ENCODE data around the gene HPRT1.

The HPRT1 gene

GRCh38 chrX:134460005-134460861, at the start of gene HPRT1:
HPRT1 (plus strand) TSS chrX:134460165; CDS start chrX:134460312, 147 bp downstream.
- H3K36me3 ChIP-seq (ENCODE audit: control insufficient read depth in 5 of 5, insufficient read depth in 5 of 5, low read length in 5 of 5): no peaks in the 10 kb centered on the region
- H3K9me3 ChIP-seq (ENCODE audit: control insufficient read depth in 5 of 5, low read length in 5 of 5): no peaks in the 10 kb centered on the region
- H3K9ac ChIP-seq (ENCODE audit: low read length in 5 of 5): peak within 1 kb of the TSS in 4 of 5 donors; percentile 46 to 58 (median 55)
- H3K27me3 ChIP-seq (ENCODE audit: control insufficient read depth in 5 of 5, insufficient read depth in 4 of 5, low read length in 5 of 5): no peaks in the 10 kb centered on the region
- no peak within 1 kb of the TSS for H3K27ac ChIP-seq (ENCODE audit: low read depth, low read length)
- H3K4me1 ChIP-seq (ENCODE audit: control insufficient read depth in 5 of 5, insufficient read depth in 5 of 5, low read length in 5 of 5): peaks cover 0 to 11% (median 3%) of the 10 kb centered on the region in 5 donors
- peak within 1 kb of the TSS; percentile 60 to 67 (median 64) for H3K4me3 ChIP-seq (ENCODE audit: low read depth in 1 of 5, low read length in 5 of 5)

GRCh38 chrX:134416087-134416486, 43.9 kb upstream of the HPRT1 start:
- Histone ChIP-seq H3K27me3 (ENCODE audit: control insufficient read depth in 5 of 5, insufficient read depth in 4 of 5, low read length in 5 of 5) (peaks cover 0 to 4% (median 0%) of the 10 kb centered on the region in 5 donors), H3K4me1 (ENCODE audit: control insufficient read depth in 5 of 5, insufficient read depth in 5 of 5, low read length in 5 of 5) (no peaks in the 10 kb centered on the region), H3K9ac (ENCODE audit: low read length in 5 of 5) (no peak overlapping the region), H3K36me3 (ENCODE audit: control insufficient read depth in 5 of 5, insufficient read depth in 5 of 5, low read length in 5 of 5) (peaks cover 0 to 19% (median 12%) of the 10 kb centered on the region in 5 donors), H3K9me3 (ENCODE audit: control insufficient read depth in 5 of 5, low read length in 5 of 5) (no peaks in the 10 kb centered on the region), H3K27ac (ENCODE audit: low read depth, low read length) (no peak overlapping the region), H3K4me3 (ENCODE audit: low read depth in 1 of 5, low read length in 5 of 5) (no peak overlapping the region)

GRCh38 chrX:134418317-134419113, 41.5 kb upstream of the HPRT1 start:
- Histone ChIP-seq H3K27ac (ENCODE audit: low read depth, low read length) (no peak overlapping the region), H3K27me3 (ENCODE audit: control insufficient read depth in 5 of 5, insufficient read depth in 4 of 5, low read length in 5 of 5) (peaks cover 0 to 4% (median 0%) of the 10 kb centered on the region in 5 donors), H3K9ac (ENCODE audit: low read length in 5 of 5) (no peak overlapping the region), H3K4me1 (ENCODE audit: control insufficient read depth in 5 of 5, insufficient read depth in 5 of 5, low read length in 5 of 5) (no peaks in the 10 kb centered on the region), H3K9me3 (ENCODE audit: control insufficient read depth in 5 of 5, low read length in 5 of 5) (no peaks in the 10 kb centered on the region), H3K4me3 (ENCODE audit: low read depth in 1 of 5, low read length in 5 of 5) (no peak overlapping the region), H3K36me3 (ENCODE audit: control insufficient read depth in 5 of 5, insufficient read depth in 5 of 5, low read length in 5 of 5) (peaks cover 0 to 19% (median 12%) of the 10 kb centered on the region in 5 donors)

- Histone ChIP-seq H3K9ac (ENCODE audit: low read length in 5 of 5) (no peak overlapping the region), H3K9me3 (ENCODE audit: control insufficient read depth in 5 of 5, low read length in 5 of 5) (no peaks in the 10 kb centered on the region), H3K4me1 (ENCODE audit: control insufficient read depth in 5 of 5, insufficient read depth in 5 of 5, low read length in 5 of 5) (no peaks in the 10 kb centered on the region), H3K27ac (ENCODE audit: low read depth, low read length) (no peak overlapping the region), H3K27me3 (ENCODE audit: control insufficient read depth in 5 of 5, insufficient read depth in 4 of 5, low read length in 5 of 5) (peaks cover 0 to 4% (median 0%) of the 10 kb centered on the region in 5 donors), H3K4me3 (ENCODE audit: low read depth in 1 of 5, low read length in 5 of 5) (no peak overlapping the region), H3K36me3 (ENCODE audit: control insufficient read depth in 5 of 5, insufficient read depth in 5 of 5, low read length in 5 of 5) (peaks cover 0 to 19% (median 12%) of the 10 kb centered on the region in 5 donors)
Observed at GRCh38 chrX:134419784-134420183, 40.2 kb upstream of the HPRT1 start.

GRCh38 chrX:134423606-134424005, 36.4 kb upstream of the HPRT1 start:
- Histone ChIP-seq H3K4me3 (ENCODE audit: low read depth in 1 of 5, low read length in 5 of 5) (no peak overlapping the region), H3K9me3 (ENCODE audit: control insufficient read depth in 5 of 5, low read length in 5 of 5) (no peaks in the 10 kb centered on the region), H3K27ac (ENCODE audit: low read depth, low read length) (no peak overlapping the region), H3K36me3 (ENCODE audit: control insufficient read depth in 5 of 5, insufficient read depth in 5 of 5, low read length in 5 of 5) (peaks cover 0 to 7% (median 0%) of the 10 kb centered on the region in 5 donors), H3K9ac (ENCODE audit: low read length in 5 of 5) (no peak overlapping the region), H3K4me1 (ENCODE audit: control insufficient read depth in 5 of 5, insufficient read depth in 5 of 5, low read length in 5 of 5) (no peaks in the 10 kb centered on the region), H3K27me3 (ENCODE audit: control insufficient read depth in 5 of 5, insufficient read depth in 4 of 5, low read length in 5 of 5) (peaks cover 0 to 2% (median 0%) of the 10 kb centered on the region in 5 donors)

GRCh38 chrX:134426281-134426680, 33.7 kb upstream of the HPRT1 start:
- Histone ChIP-seq H3K4me1 (ENCODE audit: control insufficient read depth in 5 of 5, insufficient read depth in 5 of 5, low read length in 5 of 5) (no peaks in the 10 kb centered on the region), H3K27ac (ENCODE audit: low read depth, low read length) (no peak overlapping the region), H3K9me3 (ENCODE audit: control insufficient read depth in 5 of 5, low read length in 5 of 5) (no peaks in the 10 kb centered on the region), H3K4me3 (ENCODE audit: low read depth in 1 of 5, low read length in 5 of 5) (no peak overlapping the region), H3K36me3 (ENCODE audit: control insufficient read depth in 5 of 5, insufficient read depth in 5 of 5, low read length in 5 of 5) (peaks cover 0 to 13% (median 3%) of the 10 kb centered on the region in 5 donors), H3K9ac (ENCODE audit: low read length in 5 of 5) (no peak overlapping the region), H3K27me3 (ENCODE audit: control insufficient read depth in 5 of 5, insufficient read depth in 4 of 5, low read length in 5 of 5) (peaks cover 0 to 2% (median 0%) of the 10 kb centered on the region in 5 donors)

- H3K27me3 ChIP-seq (ENCODE audit: control insufficient read depth in 5 of 5, insufficient read depth in 4 of 5, low read length in 5 of 5): no peaks in the 10 kb centered on the region
- no peaks in the 10 kb centered on the region for H3K9me3 ChIP-seq (ENCODE audit: control insufficient read depth in 5 of 5, low read length in 5 of 5)
- H3K27ac ChIP-seq (ENCODE audit: low read depth, low read length): no peak overlapping the region
Observed at GRCh38 chrX:134431894-134432293, 28.1 kb upstream of the HPRT1 start.

GRCh38 chrX:134435894-134436293, 24.1 kb upstream of the HPRT1 start:
- Histone ChIP-seq H3K9me3 (ENCODE audit: control insufficient read depth in 5 of 5, low read length in 5 of 5) (no peaks in the 10 kb centered on the region), H3K36me3 (ENCODE audit: control insufficient read depth in 5 of 5, insufficient read depth in 5 of 5, low read length in 5 of 5) (peaks cover 0 to 3% (median 0%) of the 10 kb centered on the region in 5 donors), H3K27ac (ENCODE audit: low read depth, low read length) (no peak overlapping the region), H3K4me3 (ENCODE audit: low read depth in 1 of 5, low read length in 5 of 5) (no peak overlapping the region), H3K9ac (ENCODE audit: low read length in 5 of 5) (no peak overlapping the region), H3K27me3 (ENCODE audit: control insufficient read depth in 5 of 5, insufficient read depth in 4 of 5, low read length in 5 of 5) (no peaks in the 10 kb centered on the region), H3K4me1 (ENCODE audit: control insufficient read depth in 5 of 5, insufficient read depth in 5 of 5, low read length in 5 of 5) (no peaks in the 10 kb centered on the region)

More at GRCh38 chrX:134431894-134432293, 28.1 kb upstream of the HPRT1 start:
- Histone ChIP-seq H3K9ac (ENCODE audit: low read length in 5 of 5) (no peak overlapping the region), H3K4me3 (ENCODE audit: low read depth in 1 of 5, low read length in 5 of 5) (no peak overlapping the region), H3K36me3 (ENCODE audit: control insufficient read depth in 5 of 5, insufficient read depth in 5 of 5, low read length in 5 of 5) (peaks cover 0 to 6% (median 3%) of the 10 kb centered on the region in 5 donors), H3K4me1 (ENCODE audit: control insufficient read depth in 5 of 5, insufficient read depth in 5 of 5, low read length in 5 of 5) (no peaks in the 10 kb centered on the region)

- Histone ChIP-seq H3K36me3 (ENCODE audit: control insufficient read depth in 5 of 5, insufficient read depth in 5 of 5, low read length in 5 of 5) (no peaks in the 10 kb centered on the region), H3K4me3 (ENCODE audit: low read depth in 1 of 5, low read length in 5 of 5) (no peak overlapping the region), H3K27ac (ENCODE audit: low read depth, low read length) (no peak overlapping the region), H3K27me3 (ENCODE audit: control insufficient read depth in 5 of 5, insufficient read depth in 4 of 5, low read length in 5 of 5) (peaks cover 0 to 2% (median 0%) of the 10 kb centered on the region in 5 donors), H3K4me1 (ENCODE audit: control insufficient read depth in 5 of 5, insufficient read depth in 5 of 5, low read length in 5 of 5) (no peaks in the 10 kb centered on the region), H3K9me3 (ENCODE audit: control insufficient read depth in 5 of 5, low read length in 5 of 5) (no peaks in the 10 kb centered on the region), H3K9ac (ENCODE audit: low read length in 5 of 5) (no peak overlapping the region)
Observed at GRCh38 chrX:134443020-134443419, 16.9 kb upstream of the HPRT1 start.

GRCh38 chrX:134443461-134443860, 16.5 kb upstream of the HPRT1 start:
- Histone ChIP-seq H3K4me1 (ENCODE audit: control insufficient read depth in 5 of 5, insufficient read depth in 5 of 5, low read length in 5 of 5) (no peaks in the 10 kb centered on the region), H3K27ac (ENCODE audit: low read depth, low read length) (no peak overlapping the region), H3K4me3 (ENCODE audit: low read depth in 1 of 5, low read length in 5 of 5) (no peak overlapping the region), H3K9me3 (ENCODE audit: control insufficient read depth in 5 of 5, low read length in 5 of 5) (no peaks in the 10 kb centered on the region), H3K36me3 (ENCODE audit: control insufficient read depth in 5 of 5, insufficient read depth in 5 of 5, low read length in 5 of 5) (no peaks in the 10 kb centered on the region), H3K27me3 (ENCODE audit: control insufficient read depth in 5 of 5, insufficient read depth in 4 of 5, low read length in 5 of 5) (peaks cover 0 to 2% (median 0%) of the 10 kb centered on the region in 5 donors), H3K9ac (ENCODE audit: low read length in 5 of 5) (no peak overlapping the region)
